ENCODE data around the gene DUSP28. TPM values are rescaled to one million over a fixed set of nuclear protein-coding genes. Genes with fewer than 3 reads are reported as not detected.
A peak's percentile ranks its signal among the peaks of the same experiment; 100 is the strongest.

The DUSP28 gene
- total and polyA plus RNA-seq, 2 experiments from 2014 or later = 2.7 to 4.3 TPM

- ATAC-seq (no peak), DNase-seq (ENCODE audit: low spot score) (no peak)
- H3K36me3 Mint-ChIP-seq (ENCODE audit: low read depth) = peaks cover 6% of the 10 kb centered on the region; the same call in 2 of the 3 replicates
- TF ChIP-seq EZH2 (IDR thresholded peaks at IDR 0.05; ENCODE audit: low read depth, unreplicated experiment) (no peak), NANOG (IDR thresholded peaks at IDR 0.05; ENCODE audit: borderline replicate concordance) (no peak), ETS1 (IDR thresholded peaks at IDR 0.05) (no peak), STAT1 (IDR thresholded peaks at IDR 0.05; ENCODE audit: unreplicated experiment) (no peak), ZNF114 (CRISPR knock-in tag; IDR thresholded peaks at IDR 0.05) (no peak), EZH2phosphoT487 (IDR thresholded peaks at IDR 0.05; ENCODE audit: unreplicated experiment) (no peak), CREB1 (CRISPR knock-in tag; IDR thresholded peaks at IDR 0.05; ENCODE audit: low read depth) (no peak), POLR2AphosphoS5 (IDR thresholded peaks at IDR 0.05; ENCODE audit: low read depth) (no peak)
- TF ChIP-seq, protein P1, sequence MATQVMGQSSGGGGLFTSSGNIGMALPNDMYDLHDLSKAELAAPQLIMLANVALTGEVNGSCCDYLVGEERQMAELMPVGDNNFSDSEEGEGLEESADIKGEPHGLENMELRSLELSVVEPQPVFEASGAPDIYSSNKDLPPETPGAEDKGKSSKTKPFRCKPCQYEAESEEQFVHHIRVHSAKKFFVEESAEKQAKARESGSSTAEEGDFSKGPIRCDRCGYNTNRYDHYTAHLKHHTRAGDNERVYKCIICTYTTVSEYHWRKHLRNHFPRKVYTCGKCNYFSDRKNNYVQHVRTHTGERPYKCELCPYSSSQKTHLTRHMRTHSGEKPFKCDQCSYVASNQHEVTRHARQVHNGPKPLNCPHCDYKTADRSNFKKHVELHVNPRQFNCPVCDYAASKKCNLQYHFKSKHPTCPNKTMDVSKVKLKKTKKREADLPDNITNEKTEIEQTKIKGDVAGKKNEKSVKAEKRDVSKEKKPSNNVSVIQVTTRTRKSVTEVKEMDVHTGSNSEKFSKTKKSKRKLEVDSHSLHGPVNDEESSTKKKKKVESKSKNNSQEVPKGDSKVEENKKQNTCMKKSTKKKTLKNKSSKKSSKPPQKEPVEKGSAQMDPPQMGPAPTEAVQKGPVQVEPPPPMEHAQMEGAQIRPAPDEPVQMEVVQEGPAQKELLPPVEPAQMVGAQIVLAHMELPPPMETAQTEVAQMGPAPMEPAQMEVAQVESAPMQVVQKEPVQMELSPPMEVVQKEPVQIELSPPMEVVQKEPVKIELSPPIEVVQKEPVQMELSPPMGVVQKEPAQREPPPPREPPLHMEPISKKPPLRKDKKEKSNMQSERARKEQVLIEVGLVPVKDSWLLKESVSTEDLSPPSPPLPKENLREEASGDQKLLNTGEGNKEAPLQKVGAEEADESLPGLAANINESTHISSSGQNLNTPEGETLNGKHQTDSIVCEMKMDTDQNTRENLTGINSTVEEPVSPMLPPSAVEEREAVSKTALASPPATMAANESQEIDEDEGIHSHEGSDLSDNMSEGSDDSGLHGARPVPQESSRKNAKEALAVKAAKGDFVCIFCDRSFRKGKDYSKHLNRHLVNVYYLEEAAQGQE (IDR thresholded peaks at IDR 0.05; ENCODE audit: unreplicated experiment) = no peak
- TF ChIP-seq, protein P2, sequence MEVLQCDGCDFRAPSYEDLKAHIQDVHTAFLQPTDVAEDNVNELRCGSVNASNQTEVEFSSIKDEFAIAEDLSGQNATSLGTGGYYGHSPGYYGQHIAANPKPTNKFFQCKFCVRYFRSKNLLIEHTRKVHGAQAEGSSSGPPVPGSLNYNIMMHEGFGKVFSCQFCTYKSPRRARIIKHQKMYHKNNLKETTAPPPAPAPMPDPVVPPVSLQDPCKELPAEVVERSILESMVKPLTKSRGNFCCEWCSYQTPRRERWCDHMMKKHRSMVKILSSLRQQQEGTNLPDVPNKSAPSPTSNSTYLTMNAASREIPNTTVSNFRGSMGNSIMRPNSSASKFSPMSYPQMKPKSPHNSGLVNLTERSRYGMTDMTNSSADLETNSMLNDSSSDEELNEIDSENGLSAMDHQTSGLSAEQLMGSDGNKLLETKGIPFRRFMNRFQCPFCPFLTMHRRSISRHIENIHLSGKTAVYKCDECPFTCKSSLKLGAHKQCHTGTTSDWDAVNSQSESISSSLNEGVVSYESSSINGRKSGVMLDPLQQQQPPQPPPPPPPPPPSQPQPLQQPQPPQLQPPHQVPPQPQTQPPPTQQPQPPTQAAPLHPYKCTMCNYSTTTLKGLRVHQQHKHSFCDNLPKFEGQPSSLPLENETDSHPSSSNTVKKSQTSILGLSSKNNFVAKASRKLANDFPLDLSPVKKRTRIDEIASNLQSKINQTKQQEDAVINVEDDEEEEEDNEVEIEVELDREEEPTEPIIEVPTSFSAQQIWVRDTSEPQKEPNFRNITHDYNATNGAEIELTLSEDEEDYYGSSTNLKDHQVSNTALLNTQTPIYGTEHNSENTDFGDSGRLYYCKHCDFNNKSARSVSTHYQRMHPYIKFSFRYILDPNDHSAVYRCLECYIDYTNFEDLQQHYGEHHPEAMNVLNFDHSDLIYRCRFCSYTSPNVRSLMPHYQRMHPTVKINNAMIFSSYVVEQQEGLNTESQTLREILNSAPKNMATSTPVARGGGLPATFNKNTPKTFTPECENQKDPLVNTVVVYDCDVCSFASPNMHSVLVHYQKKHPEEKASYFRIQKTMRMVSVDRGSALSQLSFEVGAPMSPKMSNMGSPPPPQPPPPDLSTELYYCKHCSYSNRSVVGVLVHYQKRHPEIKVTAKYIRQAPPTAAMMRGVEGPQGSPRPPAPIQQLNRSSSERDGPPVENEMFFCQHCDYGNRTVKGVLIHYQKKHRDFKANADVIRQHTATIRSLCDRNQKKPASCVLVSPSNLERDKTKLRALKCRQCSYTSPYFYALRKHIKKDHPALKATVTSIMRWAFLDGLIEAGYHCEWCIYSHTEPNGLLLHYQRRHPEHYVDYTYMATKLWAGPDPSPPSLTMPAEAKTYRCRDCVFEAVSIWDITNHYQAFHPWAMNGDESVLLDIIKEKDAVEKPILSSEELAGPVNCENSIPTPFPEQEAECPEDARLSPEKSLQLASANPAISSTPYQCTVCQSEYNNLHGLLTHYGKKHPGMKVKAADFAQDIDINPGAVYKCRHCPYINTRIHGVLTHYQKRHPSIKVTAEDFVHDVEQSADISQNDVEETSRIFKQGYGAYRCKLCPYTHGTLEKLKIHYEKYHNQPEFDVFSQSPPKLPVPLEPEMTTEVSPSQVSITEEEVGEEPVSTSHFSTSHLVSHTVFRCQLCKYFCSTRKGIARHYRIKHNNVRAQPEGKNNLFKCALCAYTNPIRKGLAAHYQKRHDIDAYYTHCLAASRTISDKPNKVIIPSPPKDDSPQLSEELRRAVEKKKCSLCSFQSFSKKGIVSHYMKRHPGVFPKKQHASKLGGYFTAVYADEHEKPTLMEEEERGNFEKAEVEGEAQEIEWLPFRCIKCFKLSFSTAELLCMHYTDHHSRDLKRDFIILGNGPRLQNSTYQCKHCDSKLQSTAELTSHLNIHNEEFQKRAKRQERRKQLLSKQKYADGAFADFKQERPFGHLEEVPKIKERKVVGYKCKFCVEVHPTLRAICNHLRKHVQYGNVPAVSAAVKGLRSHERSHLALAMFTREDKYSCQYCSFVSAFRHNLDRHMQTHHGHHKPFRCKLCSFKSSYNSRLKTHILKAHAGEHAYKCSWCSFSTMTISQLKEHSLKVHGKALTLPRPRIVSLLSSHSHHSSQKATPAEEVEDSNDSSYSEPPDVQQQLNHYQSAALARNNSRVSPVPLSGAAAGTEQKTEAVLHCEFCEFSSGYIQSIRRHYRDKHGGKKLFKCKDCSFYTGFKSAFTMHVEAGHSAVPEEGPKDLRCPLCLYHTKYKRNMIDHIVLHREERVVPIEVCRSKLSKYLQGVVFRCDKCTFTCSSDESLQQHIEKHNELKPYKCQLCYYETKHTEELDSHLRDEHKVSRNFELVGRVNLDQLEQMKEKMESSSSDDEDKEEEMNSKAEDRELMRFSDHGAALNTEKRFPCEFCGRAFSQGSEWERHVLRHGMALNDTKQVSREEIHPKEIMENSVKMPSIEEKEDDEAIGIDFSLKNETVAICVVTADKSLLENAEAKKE (CRISPR knock-in tag; IDR thresholded peaks at IDR 0.05) = no peak
- peak overlapping the region; percentile 94 for H3K4me3 ChIP-seq
- H3K4me1 ChIP-seq (ENCODE audit: insufficient read depth) = peaks cover 20% of the 10 kb centered on the region
- H3K27me3 ChIP-seq (ENCODE audit: insufficient read depth) = no peaks in the 10 kb centered on the region
- peaks cover 19% of the 10 kb centered on the region for H3K27me3 Mint-ChIP-seq (ENCODE audit: insufficient read depth, low read depth, poor library complexity)
- peaks cover 32% of the 10 kb centered on the region for H3K4me1 Mint-ChIP-seq
- no peak overlapping the region for H3K27ac Mint-ChIP-seq
- peak overlapping the region; percentile 96 for H3K4me3 Mint-ChIP-seq
- H2AFZ ChIP-seq = no peak overlapping the region
- peaks cover 80% of the 10 kb centered on the region for H3K79me2 ChIP-seq (replicated peaks; ENCODE audit: insufficient read depth)
- H3K9me2 ChIP-seq (ENCODE audit: insufficient read depth) = no peaks in the 10 kb centered on the region
- no peak overlapping the region for H3K27ac ChIP-seq (ENCODE audit: low read depth)
- no peaks in the 10 kb centered on the region for H3F3A ChIP-seq (replicated peaks; ENCODE audit: low read depth)
- peak overlapping the region; percentile 97 for H3K4me2 ChIP-seq
- H4K20me1 ChIP-seq (replicated peaks; ENCODE audit: insufficient read depth) = peaks cover 26% of the 10 kb centered on the region
- no peaks in the 10 kb centered on the region for H3K9me3 Mint-ChIP-seq
- H3K36me3 ChIP-seq (ENCODE audit: insufficient read depth) = no peaks in the 10 kb centered on the region
These were observed 28.0 kb downstream of the DUSP28 start for GRCh38 chr2:240588006-240588655.

Measured in GM23338 (cell line).